NCI-H524 treated with DMSO at 0.1 percent for 48 hours (cell line): ENCODE measurements around the gene GPR142.
"Not testable (repeated sequence)": the region's sequence is repeated elsewhere in the genome, so short reads cannot be mapped to it uniquely, and the experiment has no call there.

Experiments
- DNase-seq: peaks from one replicate; lab custom pipeline; 2025; lab: John Stamatoyannopoulos, UW

GPR142 gene

DNA sequence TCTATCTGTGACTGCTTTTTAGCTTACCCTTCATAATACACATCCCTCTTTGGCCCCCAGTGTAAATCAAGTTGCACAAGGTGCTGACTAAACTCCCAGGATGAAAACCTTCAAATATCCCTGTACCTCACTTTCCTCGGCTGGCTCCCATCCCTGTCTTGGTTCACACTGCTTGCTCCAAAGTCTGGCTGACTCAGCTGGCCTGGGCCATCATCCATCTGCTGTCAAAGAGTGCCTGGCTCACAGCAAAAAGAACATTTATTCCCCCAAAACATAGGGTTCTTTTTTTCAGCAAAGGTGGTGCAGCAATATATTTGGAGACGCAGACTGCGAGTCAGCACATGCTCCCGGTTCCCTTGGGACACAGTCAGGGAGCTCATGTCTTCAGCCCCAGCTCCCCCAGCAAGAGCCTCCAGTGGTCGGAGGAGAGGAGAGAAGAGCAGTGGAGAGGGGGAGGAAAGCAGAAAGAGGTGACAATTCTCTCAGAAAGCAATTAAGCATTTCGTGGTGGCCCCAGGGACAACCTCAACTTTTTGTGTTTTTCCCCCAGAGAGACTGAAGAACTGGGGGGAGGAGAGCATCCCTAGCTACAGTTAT lies 26.1 kb downstream of the GPR142 start:
- no peak for DNase-seq

DNA sequence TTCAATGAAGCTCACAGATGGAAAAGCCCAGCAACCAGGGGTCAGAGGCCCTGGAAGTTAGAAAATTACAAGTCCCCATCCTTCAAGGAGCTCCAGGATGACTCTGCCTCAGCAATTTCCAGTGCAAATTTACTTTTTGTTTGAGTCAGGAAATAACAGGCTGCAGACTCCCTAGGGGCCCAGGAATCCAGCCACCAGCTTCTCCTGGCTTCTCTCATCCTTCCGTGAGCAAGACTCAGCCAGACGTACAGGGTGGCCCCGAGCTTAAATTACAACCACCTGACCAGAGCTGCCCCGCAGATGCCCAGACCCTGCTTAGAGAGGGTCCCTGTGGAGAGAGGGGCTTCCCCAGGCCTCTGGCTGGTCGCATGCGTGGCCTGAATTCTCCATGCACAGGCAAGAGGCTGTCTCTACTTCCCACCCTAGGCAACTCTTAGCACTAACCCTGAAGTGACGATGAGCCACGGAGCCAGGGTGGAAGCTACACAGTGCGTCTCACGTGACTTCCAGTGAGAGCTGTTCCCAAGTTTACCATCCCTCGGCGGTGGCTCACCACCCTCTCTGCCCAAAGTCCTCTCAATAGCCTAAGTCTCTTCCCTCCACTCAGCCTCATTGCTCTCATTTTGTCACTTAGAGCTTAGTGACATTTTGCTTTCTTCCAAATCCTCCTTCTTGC lies 27.1 kb downstream of the GPR142 start:
- DNase-seq, result no peak

DNA sequence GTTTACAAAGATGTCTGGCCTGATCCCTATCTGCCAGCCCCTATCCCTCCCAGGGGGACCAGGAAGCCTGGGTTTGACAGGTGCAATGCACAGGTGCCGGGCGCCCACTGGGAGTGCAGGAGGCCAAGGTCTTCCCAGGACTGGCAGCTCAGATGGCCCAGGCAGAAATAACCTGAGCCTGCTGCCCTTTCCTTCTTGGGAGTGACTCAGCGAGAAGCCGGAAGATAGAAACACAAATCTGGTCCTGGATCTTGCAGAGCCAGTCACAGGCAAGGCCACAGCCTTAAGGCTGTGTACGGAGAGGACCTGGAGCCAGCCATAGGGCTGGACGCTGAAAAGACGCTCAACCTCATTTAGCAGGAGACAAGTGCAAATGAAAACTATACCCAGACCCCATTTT lies 27.7 kb downstream of the GPR142 start:
- no peak for DNase-seq

DNA sequence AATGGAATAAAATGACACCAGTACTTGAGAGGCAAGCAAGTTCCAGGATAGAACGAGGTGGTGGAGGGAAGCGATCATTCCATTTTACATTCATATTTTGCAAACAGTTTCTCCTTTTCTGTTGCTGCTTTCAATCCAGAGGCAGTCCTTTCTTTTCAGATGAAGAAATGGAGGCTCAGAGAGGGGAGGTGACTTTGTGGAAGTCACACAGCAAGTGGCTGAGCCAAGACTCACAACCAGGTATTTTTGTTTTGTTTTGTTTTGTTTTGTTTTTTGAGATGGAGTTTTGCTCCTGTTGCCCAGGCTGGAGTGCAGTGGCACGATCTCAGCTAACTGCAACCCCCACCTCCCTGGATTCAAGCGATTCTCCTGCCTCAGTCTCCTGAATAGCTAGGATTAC lies 29.3 kb downstream of the GPR142 start:
- DNase-seq, result no peak

DNA sequence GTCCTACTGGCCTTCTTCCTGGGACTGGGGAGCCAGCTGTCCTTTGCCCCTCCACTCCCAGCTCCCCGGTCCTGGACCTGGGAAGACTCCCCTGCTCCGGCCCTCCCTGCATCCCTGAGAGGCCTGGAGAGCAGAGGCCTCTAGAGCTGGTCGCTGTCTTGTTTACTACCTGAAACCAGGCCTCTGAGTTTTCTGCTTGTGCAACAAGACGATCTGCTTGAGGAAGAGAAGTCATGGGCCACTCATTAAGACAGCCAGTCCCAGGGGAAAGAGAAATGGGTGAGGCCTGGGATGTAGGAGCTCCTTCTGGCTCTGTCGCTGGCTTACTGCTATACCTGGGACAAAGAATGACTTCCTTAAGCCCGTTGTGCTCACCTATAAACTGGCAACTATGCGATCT lies 34.7 kb downstream of the GPR142 start:
- DNase-seq, result no peak

DNA sequence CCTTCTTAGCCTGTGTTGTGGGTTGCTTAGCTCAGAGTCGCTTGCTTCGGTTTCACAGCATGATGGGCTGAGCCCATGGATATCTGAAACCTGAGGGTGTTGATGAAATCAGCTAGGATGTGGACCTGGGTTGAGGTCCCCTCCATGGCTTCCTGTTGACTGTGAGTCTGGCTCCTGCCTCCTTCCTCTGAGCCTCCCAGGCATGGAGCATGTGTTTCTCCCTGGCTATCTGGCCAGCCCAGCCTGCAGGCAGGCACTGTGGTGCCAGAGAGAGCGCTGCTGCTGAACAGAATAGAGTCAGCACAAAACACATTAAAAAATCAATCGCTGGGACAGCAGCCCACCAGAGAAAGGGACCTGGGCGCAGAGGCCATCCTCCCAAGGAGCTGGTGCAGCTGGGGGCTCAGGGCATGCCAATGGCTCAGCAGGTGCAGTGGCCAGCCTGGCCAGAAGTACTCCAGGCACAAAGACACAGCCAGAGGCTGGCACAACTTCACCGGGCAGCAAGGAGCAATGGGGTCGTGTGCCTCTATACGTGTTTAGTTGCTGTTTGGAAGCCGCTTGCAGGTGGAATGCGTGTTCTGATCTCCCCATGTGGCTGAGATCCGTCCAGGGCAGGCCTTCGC lies 36.3 kb downstream of the GPR142 start:
- no peak for DNase-seq

DNA sequence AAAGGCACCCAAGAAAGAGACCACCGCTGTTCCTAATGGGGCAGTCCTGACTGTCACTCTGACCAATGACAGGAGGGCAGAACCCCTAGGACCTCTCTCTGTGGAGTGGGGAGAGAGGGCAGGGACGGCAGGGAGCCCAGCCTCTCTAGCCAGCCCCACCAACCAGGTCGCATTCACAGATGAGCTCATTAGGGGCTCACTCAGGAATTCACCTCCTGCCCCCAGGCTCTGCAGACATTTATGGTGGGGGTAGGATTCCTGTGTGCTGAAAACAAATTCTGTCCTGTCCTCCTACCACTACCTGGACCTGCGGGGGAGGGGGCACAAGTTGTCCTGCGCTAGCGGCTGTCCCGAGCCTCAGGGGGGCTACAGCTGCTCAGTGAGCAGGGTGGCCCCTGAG lies 36.9 kb downstream of the GPR142 start:
- no peak for DNase-seq

DNA sequence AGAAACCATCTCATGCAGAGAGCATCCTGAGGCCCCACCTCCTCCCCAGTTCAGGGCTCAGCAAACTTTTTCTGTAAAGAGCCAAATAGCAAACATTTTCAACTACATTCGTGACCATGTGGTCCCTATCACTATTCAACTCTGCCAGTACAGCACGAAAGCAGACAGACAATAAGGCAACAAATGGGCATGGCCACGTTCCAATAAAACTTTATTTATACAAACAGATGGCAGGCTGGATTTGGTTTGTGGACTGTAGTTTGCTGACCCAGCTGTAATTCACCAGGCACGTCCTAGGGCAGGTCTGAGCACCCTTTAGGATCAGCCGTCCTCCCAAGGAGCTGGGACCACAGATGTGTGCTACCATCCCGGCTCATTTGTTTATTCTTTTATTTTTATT lies 37.5 kb downstream of the GPR142 start:
- DNase-seq, result no peak

DNA sequence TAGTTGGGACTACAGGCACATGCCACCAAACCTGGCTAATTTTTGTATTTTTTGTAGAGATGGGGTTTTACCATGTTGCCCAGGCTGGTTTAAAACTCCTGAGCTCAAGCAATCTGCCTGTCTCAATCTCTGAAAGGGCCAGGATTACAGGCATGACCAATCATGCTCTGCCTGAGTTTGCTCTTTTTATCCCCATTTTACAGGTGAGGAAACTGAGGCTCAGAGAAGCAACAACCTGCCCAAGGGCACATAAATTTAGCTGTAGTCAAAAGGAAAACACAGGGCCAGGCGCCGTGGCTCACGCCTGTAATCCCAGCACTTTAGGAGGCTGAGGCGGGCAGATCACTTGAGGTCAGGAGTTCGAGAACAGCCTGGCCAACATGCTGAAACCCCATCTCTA lies 38.0 kb downstream of the GPR142 start:
- not testable (repeated sequence) for DNase-seq

DNA sequence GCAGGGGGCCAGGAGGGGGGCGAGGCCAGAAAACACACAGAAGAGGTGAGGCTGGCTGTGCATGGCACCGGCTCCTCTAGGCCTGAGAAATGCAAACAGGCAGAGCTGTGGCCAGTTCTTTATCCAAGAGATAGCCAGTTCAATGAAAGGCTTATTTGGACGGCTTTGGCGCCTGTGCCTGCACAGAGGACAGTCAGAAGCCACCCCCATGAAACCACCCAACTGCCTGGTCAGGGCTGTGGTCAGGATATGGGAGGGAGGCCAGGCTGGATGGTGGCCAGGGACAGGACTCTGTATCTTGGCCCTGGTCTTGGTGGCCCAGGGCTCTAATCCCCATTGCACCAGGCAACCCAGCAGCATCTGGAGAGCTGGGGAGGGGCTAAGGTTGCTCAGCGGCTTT lies 40.1 kb downstream of the GPR142 start:
- DNase-seq, result no peak

DNA sequence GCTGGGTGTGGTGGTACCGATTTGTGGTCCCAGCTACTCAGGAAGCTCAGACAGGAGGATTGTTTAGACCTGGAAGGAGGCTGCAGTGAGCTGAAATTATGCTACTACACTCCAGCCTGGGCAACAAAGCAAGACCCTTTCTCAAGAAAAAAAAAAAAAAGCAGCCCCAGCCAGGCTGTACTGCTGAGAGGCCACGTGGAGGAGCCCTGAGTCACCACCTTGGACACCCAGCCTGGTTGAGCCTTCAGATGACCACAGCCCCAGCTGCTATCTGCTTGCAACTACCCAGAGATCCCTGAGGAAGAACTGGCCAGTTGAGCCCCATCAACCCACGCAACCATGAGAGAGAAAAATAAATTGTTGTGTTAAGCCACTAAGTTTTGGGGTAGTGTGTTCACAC lies 41.0 kb downstream of the GPR142 start:
- DNase-seq, result no peak

DNA sequence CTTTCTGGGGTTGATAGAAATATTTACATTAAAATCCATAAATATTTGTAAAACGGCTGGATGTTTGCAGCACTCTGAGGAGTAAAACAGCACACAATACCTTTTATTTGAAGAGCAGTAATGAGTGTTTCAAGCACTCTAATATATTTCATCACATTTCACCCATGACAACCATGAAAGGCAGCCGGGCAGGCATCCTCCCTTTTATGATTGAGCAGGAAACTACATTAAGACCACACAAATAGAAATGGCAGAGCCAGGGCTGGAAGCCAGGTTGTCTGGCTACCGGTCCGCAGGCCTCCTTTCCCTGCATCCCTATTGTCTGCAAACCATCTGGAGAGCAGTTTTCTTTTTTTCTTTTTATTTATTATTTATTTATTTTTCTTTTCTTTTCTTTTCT lies 41.5 kb downstream of the GPR142 start:
- no peak for DNase-seq

DNA sequence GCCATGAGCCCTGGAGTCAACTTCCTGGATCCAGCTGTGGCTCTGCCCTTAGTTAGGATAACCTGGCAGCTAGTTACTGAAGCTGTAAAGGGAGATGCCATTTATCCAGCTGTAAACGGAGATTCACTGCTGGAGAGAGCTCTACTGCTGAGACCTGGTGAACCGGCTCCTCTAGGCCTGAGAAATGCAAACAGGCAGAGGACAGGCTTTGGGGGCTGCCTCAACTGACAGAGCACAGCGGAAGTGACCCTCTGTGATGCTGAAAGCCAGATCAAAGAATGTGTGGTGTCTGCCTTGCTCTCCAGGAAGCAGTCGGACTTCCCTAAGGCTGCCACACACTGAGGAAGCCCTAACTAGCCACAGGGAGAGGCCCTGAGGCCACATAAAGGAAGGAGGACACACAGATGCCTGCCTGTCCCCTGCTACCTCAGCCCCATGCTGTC lies 42.7 kb downstream of the GPR142 start:
- DNase-seq, result no peak

DNA sequence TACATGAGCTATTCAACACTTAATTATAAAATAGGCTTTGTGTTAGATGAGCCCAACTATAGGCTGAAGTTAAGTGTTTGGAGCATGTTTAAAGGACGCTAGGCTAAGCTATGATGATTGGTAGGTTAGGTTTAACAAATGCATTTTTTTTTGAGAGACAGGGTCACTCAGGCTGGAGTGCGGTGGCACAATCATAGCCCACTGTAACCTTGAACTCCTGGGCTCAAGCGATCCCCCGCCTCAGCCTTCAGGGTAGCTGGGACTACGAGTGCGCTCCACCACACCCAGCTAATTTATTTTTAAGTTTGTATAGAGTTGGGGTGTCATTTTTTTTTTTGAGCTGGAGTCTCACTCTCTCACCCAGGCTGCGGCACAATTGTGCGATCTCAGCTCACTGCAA lies 45.3 kb downstream of the GPR142 start:
- no peak for DNase-seq

DNA sequence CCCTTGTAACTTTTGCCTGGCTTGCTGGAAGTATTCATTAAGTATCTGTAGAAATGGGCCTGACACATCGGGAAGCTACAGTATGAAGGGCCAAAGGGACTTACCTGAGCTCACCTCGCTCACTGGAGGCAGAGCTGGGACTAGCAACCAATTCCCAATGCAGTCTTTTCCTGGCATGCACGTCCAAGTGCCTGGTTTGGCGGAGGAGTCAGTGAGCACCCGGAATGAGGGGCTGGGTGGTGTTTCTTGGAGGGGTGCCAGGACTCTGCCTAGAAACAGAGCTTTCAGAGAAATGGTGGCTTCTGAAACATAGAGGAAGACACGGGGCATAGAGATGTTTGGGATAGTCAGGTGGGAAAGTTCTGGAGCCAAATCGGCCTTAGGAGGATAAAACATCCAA lies 46.2 kb downstream of the GPR142 start:
- no peak for DNase-seq

DNA sequence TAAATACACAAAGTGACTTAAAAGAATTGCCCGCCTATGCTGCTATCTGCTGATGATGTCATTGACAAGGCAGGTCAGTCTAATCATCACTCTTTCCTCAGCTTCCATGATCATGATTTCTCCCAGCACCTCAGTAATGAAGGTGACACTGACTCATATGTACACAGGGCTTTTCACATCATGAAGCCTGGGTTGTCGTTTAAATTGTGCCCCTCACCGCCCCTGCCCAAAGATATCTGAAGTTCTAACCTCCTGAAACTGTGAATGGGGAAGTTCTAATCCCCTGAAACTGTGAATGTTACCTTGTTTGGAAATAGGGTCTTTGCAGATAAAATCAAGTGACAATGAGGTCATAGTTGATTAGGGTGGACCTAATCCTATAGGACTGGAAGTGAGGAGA lies 47.2 kb downstream of the GPR142 start:
- DNase-seq, result no peak

DNA sequence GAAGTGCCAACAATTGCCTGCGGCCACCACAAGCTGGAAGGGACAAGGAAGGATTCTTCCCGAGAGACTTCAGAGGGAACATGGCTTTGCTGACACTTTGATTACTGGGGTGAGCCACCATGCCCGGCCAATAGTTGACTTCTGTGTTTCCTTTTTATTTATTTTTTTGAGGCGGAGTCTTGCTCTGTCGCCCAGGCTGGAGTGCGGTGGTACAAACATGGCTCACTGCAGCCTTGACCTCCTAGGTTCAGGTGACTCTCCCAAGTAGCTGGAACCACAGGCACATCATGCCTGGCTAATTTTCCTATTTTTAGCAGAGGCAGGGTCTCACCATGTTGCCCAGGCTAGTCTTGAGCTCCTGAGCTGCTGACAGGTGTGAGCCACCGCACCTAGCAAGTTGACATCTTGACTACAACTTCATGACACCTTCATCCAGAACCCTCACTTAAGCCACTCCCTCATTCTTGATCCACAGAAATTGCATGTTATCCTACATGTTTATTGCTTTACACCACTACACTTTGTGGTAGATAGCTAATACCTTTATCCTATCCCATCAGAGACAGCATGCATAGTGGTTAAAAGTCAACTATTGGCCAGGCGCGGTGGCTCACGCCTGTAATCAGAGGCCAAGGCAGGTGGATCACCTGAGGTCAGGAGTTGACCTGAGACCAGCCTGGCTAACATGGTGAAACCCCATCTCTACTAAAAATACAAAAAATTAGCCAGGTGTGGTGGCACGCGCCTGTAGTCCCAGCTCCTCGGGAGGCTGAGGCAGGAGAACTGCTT lies 48.5 kb downstream of the GPR142 start:
- DNase-seq, result no peak

DNA sequence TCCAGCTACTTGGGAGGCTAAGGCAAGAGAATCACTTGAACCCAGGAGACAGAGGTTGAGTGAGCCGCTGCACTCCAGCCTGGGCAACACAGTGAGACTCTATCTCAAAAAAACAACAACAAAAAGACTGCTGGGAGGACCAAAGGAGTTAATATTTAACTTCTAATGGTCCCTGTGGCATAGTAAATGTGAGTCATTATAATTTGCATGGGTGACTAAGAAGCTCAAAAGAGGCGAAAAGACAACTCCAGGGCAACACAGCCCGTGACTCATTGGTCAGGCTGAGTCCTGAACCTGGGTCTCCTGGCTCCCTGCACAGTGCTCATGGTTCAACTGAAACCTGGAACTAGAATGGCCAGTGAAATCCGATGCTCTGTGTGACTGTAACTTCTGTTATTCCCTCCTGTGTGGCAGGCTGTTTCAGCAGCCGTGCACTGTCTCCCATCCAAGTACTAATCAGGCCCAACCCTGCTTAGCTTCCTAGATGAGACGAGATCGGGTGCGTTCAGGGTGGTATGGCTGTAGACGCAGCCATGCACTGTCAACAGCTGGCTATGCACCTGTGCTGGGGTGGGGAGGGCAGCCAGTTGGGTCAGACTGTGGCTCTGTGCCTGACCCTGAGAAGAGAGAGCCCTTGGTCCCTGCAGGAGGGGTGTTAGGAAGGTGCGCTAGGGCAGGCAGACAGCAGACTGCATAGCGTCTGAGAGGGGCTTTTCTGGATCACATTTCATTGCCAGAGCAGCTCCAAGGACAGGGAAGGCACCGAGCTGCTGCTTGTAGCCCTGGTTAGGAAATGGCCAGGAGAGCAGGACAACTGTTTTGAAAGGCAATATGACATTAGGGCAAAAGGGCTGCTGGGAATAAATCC lies 50.1 kb downstream of the GPR142 start:
- peak; percentile 93 for DNase-seq

DNA sequence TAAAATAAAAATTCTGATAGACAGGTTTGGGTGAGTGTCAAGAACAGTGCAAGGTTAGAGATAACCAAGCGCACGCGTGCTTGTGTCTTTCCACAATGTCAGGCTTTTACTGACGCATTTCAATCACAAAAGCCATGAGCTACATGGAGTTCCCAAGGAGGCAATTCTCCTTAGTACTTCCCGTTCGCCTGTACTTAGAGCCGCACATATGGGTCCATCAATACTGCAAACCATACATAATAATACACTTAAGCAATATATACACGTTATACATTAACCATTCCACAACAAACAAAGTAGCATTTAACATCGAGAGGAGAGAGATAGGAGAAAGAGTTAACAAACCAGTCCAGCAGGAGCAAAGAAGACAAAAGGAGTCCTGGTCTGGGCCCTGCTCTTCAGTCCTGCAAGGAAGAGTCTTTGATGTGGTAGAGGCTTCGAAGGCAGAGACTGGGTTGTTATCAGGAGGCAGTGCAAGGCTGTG lies 52.7 kb downstream of the GPR142 start:
- no peak for DNase-seq
